Breast epithelium (tissue), 3 donors: ENCODE results near the gene TJP1.
"Not testable (repeated sequence)": the region's sequence is repeated elsewhere in the genome, so short reads cannot be mapped to it uniquely, and the experiment has no call there.

Experiments used
- POLR2A ChIP-seq: fragments of 450-650 bp; IDR thresholded peaks from one replicate; pipeline ENCODE4 v1.6.1; 2016; ENCODE audit warnings: antibody characterized with exemption, mild to moderate bottlenecking, moderate library complexity
- POLR2AphosphoS5 ChIP-seq, 3 donors: sonication (generic); formaldehyde crosslinking; IDR thresholded peaks; one replicate each; pipeline ENCODE4 v1.6.1; 2017; ENCODE audit warnings: antibody characterized with exemption in 3 of 3
- TF ChIP-seq, protein P1 (sequence below), 3 donors: fragments of 450-650 bp; IDR thresholded peaks; one replicate each; pipeline ENCODE4 v1.5.1; 2016 to 2017; ENCODE audit warnings: antibody characterized with exemption in 3 of 3, mild to moderate bottlenecking in 3 of 3, moderate library complexity in 3 of 3

DNA sequence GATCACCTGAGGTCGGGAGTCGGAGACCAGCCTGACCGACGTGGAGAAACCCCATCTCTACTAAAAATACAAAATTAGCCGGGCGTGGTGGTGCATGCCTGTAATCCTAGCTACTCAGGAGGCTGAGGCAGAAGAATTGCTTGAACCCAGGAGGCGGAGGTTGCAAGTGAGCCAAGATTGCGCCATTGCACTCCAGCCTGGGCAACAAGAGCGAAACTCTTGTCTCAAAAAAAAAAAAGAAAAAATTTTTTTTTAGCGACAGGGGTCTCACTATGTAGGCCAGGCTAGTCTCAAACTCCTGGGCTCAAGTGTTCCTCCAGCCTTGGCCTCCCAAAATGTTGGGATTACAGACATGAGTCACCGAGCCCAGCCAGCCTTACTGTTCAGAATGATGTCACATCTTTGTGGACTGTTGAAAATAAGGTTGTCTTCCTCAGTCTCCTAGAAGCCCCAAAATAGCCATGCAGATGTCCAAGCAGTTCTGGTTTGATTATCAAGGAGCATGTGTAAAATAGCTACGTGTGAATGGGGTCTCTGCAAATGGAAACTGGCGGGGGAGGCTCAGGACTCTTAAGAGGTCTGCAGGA lies 145.8 kb downstream of the TJP1 start:
- not testable (repeated sequence) for TF ChIP-seq POLR2A; POLR2AphosphoS5 (IDR thresholded peaks at IDR 0.05)
- TF ChIP-seq, protein P1, sequence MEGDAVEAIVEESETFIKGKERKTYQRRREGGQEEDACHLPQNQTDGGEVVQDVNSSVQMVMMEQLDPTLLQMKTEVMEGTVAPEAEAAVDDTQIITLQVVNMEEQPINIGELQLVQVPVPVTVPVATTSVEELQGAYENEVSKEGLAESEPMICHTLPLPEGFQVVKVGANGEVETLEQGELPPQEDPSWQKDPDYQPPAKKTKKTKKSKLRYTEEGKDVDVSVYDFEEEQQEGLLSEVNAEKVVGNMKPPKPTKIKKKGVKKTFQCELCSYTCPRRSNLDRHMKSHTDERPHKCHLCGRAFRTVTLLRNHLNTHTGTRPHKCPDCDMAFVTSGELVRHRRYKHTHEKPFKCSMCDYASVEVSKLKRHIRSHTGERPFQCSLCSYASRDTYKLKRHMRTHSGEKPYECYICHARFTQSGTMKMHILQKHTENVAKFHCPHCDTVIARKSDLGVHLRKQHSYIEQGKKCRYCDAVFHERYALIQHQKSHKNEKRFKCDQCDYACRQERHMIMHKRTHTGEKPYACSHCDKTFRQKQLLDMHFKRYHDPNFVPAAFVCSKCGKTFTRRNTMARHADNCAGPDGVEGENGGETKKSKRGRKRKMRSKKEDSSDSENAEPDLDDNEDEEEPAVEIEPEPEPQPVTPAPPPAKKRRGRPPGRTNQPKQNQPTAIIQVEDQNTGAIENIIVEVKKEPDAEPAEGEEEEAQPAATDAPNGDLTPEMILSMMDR (IDR thresholded peaks at IDR 0.05): not testable (repeated sequence)
